OCI-LY1 (cell line): ENCODE results near the gene PAX8.

Experiments used
- EZH2 ChIP-seq: fragments of 200-600 bp; sonication (generic), shearing (Covaris generic); IDR thresholded peaks from 2 replicates; pipeline ENCODE4 v1.8.0; 2017; ENCODE audit warnings: borderline replicate concordance, mixed run types, mild to moderate bottlenecking, antibody characterized with exemption, low read length, moderate library complexity, mixed read lengths
- TF ChIP-seq, protein P1 (sequence below): fragments of 200-600 bp; sonication (generic), shearing (Covaris generic); IDR thresholded peaks from 2 replicates; pipeline ENCODE4 v1.5.1; 2017; ENCODE audit warnings: mild to moderate bottlenecking, antibody characterized with exemption, low read length, moderate library complexity, mixed read lengths

DNA sequence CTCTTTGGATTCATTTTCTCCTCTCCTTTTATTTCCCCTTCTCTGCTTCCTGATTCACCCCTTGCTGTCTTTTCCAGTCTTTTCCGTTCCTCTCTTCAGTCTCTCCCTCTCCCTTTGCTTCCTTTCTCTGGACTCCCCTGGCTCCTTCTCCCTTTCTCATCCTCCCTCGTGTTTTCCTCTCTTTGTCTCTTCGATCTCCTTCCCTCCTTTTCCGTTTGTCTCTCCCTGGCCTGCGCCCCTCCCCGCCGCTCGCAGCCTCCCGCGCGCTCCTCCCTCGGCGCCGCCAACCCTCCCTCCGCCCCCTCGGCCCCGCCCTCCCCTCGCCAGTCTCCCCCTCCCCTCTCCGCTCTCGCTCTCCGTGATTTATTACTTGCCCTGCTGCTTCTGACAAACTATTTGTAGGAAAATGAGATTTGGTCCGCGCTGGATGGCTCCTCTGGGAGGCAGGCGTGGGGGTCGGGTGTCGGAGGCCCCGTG lies 46.0 kb upstream of the PAX8 start:
- TF ChIP-seq, protein P1, sequence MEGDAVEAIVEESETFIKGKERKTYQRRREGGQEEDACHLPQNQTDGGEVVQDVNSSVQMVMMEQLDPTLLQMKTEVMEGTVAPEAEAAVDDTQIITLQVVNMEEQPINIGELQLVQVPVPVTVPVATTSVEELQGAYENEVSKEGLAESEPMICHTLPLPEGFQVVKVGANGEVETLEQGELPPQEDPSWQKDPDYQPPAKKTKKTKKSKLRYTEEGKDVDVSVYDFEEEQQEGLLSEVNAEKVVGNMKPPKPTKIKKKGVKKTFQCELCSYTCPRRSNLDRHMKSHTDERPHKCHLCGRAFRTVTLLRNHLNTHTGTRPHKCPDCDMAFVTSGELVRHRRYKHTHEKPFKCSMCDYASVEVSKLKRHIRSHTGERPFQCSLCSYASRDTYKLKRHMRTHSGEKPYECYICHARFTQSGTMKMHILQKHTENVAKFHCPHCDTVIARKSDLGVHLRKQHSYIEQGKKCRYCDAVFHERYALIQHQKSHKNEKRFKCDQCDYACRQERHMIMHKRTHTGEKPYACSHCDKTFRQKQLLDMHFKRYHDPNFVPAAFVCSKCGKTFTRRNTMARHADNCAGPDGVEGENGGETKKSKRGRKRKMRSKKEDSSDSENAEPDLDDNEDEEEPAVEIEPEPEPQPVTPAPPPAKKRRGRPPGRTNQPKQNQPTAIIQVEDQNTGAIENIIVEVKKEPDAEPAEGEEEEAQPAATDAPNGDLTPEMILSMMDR, result no peak
- no peak for TF ChIP-seq EZH2
